D341Med (cell line): ENCODE results near the gene RABGAP1L.
"Not testable (repeated sequence)": the region's sequence is repeated elsewhere in the genome, so short reads cannot be mapped to it uniquely, and the experiment has no call there.

ENCODE experiments used
- DNase-seq: peaks from one replicate; pipeline ENCODE4 v3.0.0; 2012; ENCODE audit warnings: low spot score

The RABGAP1L gene

GRCh38 chr1:174243451-174244000, 84.2 kb downstream of the RABGAP1L start:
- DNase-seq: no peak

DNA sequence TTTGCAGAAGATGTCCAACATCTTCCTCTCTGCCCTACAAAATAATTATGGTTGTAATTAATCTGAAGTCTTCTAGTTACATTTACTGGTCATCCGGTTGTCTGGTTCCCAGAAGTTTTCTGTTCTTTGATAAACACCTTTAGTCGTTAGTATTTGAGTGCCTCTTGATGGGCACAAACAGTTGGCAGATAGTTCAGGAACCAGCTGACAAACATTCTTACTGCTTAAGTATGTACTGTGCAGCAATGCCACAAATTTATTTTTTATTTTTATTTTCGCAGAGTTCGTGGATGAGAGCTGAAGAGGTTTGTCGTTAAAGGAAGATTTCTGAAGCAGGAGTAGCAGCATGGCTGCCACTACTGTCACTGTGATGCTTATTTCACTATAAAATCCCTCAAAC, 84.7 kb downstream of the RABGAP1L start:
- DNase-seq: no peak

DNA sequence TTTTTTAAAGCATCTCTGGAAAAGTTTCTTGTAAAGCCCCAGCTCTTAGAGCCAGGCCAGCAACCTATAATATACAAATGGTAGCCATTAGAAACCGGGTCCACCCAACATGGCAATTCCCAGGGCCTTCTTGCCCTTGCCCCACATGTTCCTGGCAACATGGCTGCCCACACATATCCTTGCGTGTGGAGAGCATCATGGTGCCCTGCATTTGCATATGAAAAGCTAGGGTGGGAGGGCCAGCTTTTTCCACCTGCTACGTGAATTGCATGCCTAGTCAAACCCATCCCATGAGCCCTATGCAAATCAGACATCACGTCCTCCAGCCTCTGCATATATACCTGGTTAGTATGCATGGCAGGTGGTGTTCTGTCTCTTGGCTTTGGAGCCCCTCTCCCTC, 88.2 kb downstream of the RABGAP1L start:
- DNase-seq: no peak

DNA sequence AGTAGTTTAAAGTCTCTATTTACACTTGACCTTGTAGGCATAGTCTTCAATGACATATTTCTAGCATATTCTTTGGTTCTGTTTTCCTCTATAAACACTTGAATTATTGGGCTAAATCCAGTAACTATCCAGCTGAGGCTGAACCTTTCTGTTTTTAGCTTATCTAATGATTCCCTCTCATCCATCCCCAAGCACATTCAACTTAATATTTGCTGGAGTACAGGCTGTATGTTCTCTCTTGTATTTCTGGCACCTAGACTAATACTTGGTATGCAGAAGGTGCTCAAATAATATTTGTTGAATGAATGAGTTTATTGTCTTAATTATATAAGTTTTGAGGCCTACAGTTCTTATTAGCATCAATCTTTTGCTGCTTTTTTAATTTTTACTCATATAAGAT, 88.7 kb downstream of the RABGAP1L start:
- no peak for DNase-seq

- not testable (repeated sequence) for DNase-seq
These were observed 97.1 kb downstream of the RABGAP1L start for GRCh38 chr1:174256386-174256785.

- peak; percentile 34 for DNase-seq
These were observed 98.8 kb downstream of the RABGAP1L start for GRCh38 chr1:174258148-174258550.

DNA sequence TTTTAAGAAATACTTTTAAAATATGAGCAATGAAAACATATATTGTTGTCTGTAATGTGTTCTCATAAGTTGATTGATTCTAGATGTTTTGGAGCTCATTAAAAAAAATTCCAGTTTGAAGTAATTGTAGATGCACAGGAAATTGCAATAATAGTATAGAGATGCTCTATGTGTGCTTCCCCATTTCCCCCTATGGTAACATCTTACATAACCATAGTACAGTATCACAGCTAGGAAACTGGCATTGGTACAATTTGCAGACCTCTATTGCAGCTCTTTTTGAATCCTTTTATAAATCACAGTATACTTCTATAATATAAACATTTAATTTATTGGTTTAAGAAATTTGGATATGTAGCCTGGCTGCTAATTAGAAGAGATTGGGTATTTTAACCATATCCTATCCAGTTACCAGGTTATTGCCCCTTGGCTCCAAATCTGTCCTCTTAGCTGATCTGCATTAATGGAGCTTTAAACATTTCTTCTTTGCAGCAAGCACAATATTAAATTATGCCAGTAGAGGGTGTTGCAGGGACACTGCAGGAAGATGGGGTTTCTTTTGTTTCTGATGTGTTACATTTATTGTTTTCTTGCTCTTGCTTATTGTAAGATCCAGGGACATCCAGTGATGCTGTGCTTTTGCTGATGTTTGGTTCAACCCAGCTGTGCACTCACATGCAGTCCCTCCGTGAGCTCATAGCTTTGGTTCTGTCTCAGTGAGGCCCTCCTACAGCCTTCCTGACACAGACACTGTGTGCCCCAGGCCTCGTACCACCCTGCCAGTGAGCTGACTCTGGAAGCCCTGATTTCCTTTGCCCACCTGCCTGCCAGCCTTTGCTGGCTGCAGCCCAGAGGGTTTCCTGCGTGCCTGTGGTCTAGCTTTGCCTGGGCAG, 103.3 kb downstream of the RABGAP1L start:
- DNase-seq: peak; percentile 68

DNA sequence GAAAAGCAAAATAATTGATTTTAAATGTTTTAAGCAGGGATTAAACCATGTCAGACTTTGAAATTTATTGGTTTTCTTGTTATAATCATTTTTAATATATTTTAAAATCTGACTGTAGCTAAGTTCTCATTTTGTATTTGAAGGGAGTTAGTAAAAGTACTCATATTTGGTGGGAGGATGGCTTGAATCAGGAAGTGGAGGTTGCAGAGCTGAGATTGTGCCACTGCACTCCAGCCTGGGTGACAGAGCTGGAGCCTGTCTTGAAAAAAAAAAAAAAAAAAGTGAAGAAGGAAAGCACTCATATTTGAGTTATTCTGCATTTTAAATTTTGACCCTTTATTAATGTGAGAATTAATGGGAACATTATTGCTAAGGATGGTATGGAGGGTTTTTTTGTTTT, 106.0 kb downstream of the RABGAP1L start:
- no peak for DNase-seq

DNA sequence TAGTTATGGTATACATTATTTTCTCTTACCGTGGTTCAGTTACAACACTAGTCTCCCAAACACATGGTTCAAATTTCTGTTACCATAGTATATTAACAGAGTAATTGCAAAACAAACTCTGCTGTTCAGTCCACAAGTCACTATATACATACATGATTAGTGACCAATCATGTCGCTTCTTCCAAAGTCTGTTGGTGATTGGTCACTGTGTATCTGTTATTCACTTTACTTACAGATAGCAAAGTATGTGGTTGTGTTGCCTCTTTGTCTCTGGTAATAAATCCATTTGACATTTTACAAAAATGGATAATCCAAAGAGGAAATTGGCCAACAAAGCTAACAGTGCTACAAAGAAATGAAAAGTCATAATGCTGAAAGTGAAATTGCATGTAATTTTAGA, 107.2 kb downstream of the RABGAP1L start:
- DNase-seq: no peak

DNA sequence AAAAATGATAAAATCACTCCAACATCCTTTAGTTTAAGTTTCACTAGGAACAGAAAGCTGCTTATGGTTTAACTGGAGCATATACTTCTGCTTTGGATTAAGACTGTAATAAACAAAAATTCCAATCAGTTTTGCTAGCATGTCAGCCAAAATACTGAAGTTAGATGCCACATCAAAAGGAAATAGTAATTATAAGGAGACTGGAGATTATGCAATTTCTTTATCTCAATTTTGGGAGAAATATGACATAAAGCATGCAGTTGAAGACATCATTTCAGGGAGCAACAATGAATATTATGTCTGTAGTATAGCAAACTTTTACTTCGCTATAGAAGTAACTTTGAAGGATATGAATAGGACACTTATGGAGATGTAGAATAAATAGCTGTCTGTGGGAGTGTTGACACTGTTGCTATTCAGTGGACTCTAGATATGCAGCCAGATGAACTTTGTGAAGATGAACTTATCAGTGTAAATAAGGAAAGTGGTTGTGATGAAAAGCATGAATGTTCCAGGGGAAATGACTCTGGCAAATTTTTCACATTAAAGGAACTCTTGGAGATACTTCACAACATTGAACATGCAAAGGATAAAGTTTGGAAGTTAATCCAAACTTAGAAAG, 107.8 kb downstream of the RABGAP1L start:
- no peak for DNase-seq

- DNase-seq: no peak
These were observed 110.8 kb downstream of the RABGAP1L start for GRCh38 chr1:174269989-174270651.

DNA sequence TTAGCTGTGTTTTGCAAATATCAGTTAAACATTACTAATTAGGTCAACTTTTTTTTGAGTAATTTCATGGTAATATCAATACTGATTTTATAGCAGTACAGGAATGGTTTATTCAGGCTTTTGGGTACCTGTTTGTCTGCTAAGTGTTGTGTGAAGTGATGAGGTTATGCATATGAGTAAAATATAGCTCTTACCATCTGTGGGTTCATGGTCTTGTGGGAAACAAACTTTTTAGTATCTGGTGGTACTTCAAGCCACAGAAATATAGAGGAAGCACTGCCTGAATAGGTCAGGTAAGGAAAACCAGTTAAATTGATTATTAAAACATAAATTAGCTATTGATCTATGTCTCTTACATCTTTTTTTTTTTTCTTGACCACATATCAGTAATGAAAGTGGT, 113.9 kb downstream of the RABGAP1L start:
- DNase-seq: no peak

DNA sequence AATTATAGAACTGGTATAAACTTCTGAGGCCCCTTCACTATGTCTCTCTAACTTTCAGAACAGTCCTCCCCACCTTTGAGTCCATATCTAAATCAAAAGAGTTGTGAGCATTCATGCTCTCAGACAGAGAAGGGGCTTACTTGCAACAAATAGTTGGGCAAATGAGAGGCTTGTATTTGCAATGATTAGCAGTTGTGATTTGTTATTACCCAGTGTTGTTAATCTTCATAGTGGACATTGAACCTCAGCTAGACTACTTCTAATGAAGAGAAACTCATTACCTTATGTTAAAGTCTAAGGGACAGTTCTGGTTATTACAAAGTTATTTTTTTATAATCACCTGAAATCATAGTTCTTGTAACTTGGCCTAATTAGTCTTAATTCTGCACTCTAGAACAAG, 114.5 kb downstream of the RABGAP1L start:
- no peak for DNase-seq

DNA sequence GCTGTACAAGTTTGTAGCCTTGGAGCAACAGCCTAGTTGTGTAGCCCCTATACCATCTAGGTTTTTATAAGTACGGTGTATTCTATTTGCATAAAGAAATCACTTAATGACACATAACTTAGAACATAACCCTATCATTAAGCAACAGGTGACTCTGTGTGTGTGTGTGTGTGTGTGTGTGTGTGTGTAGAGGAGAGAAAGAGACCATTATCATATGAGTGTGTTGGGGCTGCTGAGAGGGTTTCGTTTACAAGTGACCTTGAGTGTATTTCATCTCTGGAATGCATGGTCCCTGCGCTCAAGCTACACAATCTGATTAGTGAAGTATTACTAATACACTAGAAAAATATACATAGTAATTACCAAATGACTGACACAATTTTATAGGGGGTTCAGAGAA, 115.1 kb downstream of the RABGAP1L start:
- DNase-seq: no peak

DNA sequence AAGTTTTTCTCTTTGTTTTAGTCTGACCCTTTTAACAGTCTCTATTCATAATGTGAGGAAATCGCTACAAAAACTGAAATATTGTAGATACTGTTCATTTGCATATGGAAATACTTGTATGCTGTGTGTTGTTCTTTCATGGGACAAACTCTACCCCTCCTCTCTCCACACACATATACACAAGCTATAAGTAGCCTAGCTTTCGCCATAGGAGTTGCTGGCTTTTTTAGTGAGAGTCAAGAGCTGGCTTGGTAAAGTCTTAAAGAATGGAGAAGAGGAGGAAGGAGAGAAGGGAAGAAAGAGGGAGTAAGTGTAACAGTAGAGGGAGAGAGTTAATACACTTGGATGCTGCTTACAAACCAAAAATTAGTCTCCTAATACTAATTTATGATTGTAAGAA, 115.6 kb downstream of the RABGAP1L start:
- no peak for DNase-seq

- no peak for DNase-seq
These were observed 116.8 kb downstream of the RABGAP1L start for GRCh38 chr1:174276087-174276486.

DNA sequence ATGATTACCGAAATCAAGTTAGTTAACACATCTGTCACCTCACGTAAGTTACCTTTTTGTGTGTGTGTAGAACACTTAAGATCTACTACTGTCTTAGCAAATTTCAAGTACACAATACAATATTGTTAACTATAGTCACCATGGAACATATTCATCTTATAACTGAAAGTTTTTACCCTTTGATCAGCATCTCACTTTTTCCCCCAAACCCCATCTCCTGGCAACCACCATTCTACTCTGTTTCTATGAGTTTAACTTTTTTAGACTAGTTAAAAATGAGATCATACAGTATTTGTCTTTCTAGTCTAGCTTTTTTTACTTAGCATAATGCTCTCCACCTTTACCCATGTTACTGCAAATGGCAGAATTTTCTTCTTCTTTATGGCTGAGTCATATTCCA, 124.7 kb downstream of the RABGAP1L start:
- no peak for DNase-seq

GRCh38 chr1:174286042-174286441, 126.7 kb downstream of the RABGAP1L start:
- no peak for DNase-seq

DNA sequence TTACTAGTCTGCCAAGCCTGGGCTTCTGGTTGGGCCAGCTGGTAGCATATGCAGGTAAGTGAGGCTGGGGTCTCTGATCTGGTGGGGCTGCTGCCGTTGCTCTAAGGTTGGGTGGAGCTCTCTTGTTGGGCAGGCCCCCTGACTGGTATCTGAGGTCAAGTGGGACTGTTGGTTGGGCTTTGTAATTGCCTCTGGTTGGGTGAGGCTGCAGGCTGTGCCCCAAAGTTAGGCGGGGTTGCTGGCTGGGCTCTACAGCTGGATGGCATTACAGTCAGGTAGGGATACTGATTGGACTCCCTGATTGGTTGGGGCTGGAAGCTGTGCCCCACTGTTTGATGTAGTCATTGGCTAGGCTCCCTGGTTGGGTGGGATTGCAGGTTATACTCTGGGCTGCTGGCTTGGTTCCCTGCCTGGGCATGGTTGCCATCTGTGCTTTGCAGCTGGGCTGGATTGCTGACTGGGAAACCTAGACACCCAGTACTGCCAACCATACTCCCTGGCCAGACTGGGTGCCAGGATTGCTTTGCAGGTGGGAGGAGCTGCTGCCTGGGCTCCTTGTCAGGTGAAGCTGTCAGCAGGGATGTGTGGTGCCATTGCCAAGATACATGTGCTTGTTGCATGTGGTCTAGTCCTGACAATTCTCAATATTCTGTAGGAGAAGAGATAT, 130.5 kb downstream of the RABGAP1L start:
- peak; percentile 21 for DNase-seq

- DNase-seq: no peak
These were observed 131.7 kb downstream of the RABGAP1L start for GRCh38 chr1:174291059-174291458.

DNA sequence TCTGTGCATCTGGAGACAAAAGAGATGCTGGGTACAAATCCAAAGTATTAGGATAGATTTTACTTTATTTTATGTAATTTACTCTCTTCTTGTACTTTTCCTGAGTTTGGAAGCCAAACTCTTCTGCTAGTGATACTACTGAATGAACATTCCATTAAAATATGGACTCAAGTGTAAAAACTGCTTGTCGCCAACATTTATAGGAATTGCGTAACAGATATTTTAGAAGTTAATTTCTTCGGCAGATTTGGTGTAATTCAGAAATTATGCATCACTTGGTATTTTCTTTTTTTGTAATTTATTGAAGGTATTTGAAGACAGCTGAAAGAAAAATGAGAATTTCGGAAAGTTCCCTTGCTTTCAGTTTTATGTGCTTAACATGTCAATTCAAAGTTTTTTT, 137.0 kb downstream of the RABGAP1L start:
- DNase-seq: no peak

DNA sequence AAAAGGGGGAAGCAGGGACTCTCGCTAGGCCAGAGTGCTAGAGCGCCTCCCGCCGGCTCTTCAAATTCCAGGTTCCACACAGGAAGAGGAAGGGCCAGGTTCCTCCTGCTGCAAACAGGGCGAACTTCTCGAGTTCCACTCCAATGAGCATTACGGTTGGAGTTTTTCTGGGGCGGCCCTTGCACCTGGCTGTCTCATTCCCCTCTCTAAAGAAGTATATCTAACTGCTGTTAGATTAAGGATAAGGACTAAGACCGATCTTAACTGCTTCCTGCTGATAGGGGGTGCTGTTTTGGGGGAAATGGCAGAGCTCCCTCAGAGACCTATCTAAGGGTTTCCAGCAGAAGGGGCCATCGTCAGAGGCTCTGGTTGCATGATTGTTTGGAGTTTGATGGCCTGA, 138.0 kb downstream of the RABGAP1L start:
- DNase-seq: no peak
